SJCRH30 (cell line): Measurements from ENCODE around the gene NFIB. TPM values are rescaled to one million over a fixed set of nuclear protein-coding genes. Genes with fewer than 3 reads are reported as not detected.

Source experiments
- DNase-seq, 2 experiments: peaks; one replicate each; pipeline ENCODE4 v3.0.0-alpha.2; 2015 to 2020
- H3K27ac ChIP-seq: fragments of 250-450 bp; sonication (Bioruptor Pico); 2 replicates; pipeline ENCODE4 v1.5.1; 2020; ENCODE audit warnings: mild to moderate bottlenecking, moderate library complexity
- H3K27me3 ChIP-seq: fragments of 250-450 bp; sonication (Bioruptor Pico); 2 replicates; pipeline ENCODE4 v1.5.1; 2020; ENCODE audit warnings: mild to moderate bottlenecking, moderate library complexity
- H3K36me3 ChIP-seq: fragments of 250-450 bp; sonication (Bioruptor Pico); 2 replicates; pipeline ENCODE4 v1.5.1; 2020; ENCODE audit warnings: mild to moderate bottlenecking, moderate library complexity
- H3K4me1 ChIP-seq: fragments of 250-450 bp; sonication (Bioruptor Pico); 2 replicates; pipeline ENCODE4 v1.5.1; 2020; ENCODE audit warnings: mild to moderate bottlenecking, moderate library complexity
- H3K4me3 ChIP-seq: fragments of 250-450 bp; sonication (Bioruptor Pico); 2 replicates; pipeline ENCODE4 v1.5.1; 2020; ENCODE audit warnings: mild to moderate bottlenecking, moderate library complexity
- H3K9me3 ChIP-seq: fragments of 250-450 bp; sonication (Bioruptor Pico); replicated peaks from 2 replicates; pipeline ENCODE4 v1.5.1; 2020; ENCODE audit warnings: mild to moderate bottlenecking, moderate library complexity
- total RNA-seq: library from RNA; depleted of rRNA; stranded (reverse); fragments of >200 nt; shearing (Covaris generic); gene quantifications from 2 replicates; pipeline ENCODE4 v1.2.3, GENCODE V29; 2014

NFIB gene
- total RNA-seq, 1 experiment from 2014 or later, result 48.1 TPM

GRCh38 chr9:14107495-14107894 lies 206.4 kb downstream of the NFIB start:
- no peak overlapping the region for H3K27ac ChIP-seq
- no peaks in the 10 kb centered on the region for H3K27me3 ChIP-seq
- H3K9me3 ChIP-seq, result no peaks in the 10 kb centered on the region
- peaks cover 21% of the 10 kb centered on the region for H3K36me3 ChIP-seq
- peaks cover 10% of the 10 kb centered on the region for H3K4me1 ChIP-seq
- no peak overlapping the region for H3K4me3 ChIP-seq
- DNase-seq, result no peak

- no peaks in the 10 kb centered on the region for H3K27me3 ChIP-seq
- no peaks in the 10 kb centered on the region for H3K9me3 ChIP-seq
- H3K4me3 ChIP-seq, result no peak overlapping the region
- H3K27ac ChIP-seq, result no peak overlapping the region
- H3K36me3 ChIP-seq, result peaks cover 16% of the 10 kb centered on the region
- H3K4me1 ChIP-seq, result peaks cover 10% of the 10 kb centered on the region
- no peak for DNase-seq
Measured at GRCh38 chr9:14106699-14107098, 207.2 kb downstream of the NFIB start.

- Histone ChIP-seq H3K9me3 (no peaks in the 10 kb centered on the region), H3K4me3 (no peak overlapping the region), H3K27ac (no peak overlapping the region), H3K27me3 (no peaks in the 10 kb centered on the region), H3K36me3 (peaks cover 5% of the 10 kb centered on the region), H3K4me1 (peaks cover 10% of the 10 kb centered on the region)
- DNase-seq, result no peak
Measured at GRCh38 chr9:14104496-14104895, 209.4 kb downstream of the NFIB start.

- peak overlapping the region; percentile 4; the same call in 1 of the 2 replicates for H3K27ac ChIP-seq
Measured at GRCh38 chr9:14103115-14103514, 210.8 kb downstream of the NFIB start.

DNA sequence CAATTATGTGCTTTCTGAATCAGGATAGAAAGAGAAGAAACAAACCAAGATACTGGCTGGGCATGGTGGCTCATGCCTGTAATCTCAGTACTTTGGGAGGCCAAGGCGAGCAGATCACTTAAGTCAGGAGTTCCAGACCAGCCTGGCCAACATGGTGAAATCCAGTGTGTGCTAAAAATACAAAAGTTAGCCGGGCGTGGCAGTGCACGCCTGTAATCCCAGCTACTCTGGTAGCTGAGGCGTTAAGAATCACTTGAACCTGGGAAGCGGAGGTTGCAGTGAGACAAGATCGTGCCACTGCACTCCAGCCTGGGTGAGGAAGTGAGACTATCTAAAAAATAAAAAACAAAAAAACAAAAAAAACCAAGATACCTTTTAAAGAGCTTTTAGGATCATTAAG lies 214.2 kb downstream of the NFIB start:
- H3K4me1 ChIP-seq, result peaks cover 40% of the 10 kb centered on the region
- H3K4me3 ChIP-seq, result no peak overlapping the region
- no peak overlapping the region for H3K27ac ChIP-seq
- H3K27me3 ChIP-seq, result no peaks in the 10 kb centered on the region
- H3K9me3 ChIP-seq, result no peaks in the 10 kb centered on the region
- H3K36me3 ChIP-seq, result no peaks in the 10 kb centered on the region
- no peak for DNase-seq

More at GRCh38 chr9:14103115-14103514, 210.8 kb downstream of the NFIB start:
- H3K36me3 ChIP-seq, result no peaks in the 10 kb centered on the region
- H3K27me3 ChIP-seq, result no peaks in the 10 kb centered on the region
- DNase-seq, result peak in 1 of 2 experiments; percentile 52
- H3K4me3 ChIP-seq, result no peak overlapping the region
- H3K9me3 ChIP-seq, result no peaks in the 10 kb centered on the region
- peaks cover 20% of the 10 kb centered on the region for H3K4me1 ChIP-seq

- Histone ChIP-seq H3K36me3 (no peaks in the 10 kb centered on the region), H3K4me1 (peaks cover 47% of the 10 kb centered on the region), H3K9me3 (no peaks in the 10 kb centered on the region), H3K27ac (peak overlapping the region; percentile 99; the same call in 1 of the 2 replicates), H3K4me3 (no peak overlapping the region), H3K27me3 (no peaks in the 10 kb centered on the region)
- peak in 1 of 2 experiments; percentile 40 for DNase-seq
Measured at GRCh38 chr9:14098486-14099180, 215.3 kb downstream of the NFIB start.

GRCh38 chr9:14097666-14098415 lies 216.1 kb downstream of the NFIB start:
- Histone ChIP-seq H3K4me3 (no peak overlapping the region), H3K27me3 (no peaks in the 10 kb centered on the region), H3K27ac (peak overlapping the region; percentile 99), H3K4me1 (peaks cover 40% of the 10 kb centered on the region), H3K36me3 (no peaks in the 10 kb centered on the region), H3K9me3 (no peaks in the 10 kb centered on the region)
- DNase-seq, result peak in 1 of 2 experiments; percentile 27

DNA sequence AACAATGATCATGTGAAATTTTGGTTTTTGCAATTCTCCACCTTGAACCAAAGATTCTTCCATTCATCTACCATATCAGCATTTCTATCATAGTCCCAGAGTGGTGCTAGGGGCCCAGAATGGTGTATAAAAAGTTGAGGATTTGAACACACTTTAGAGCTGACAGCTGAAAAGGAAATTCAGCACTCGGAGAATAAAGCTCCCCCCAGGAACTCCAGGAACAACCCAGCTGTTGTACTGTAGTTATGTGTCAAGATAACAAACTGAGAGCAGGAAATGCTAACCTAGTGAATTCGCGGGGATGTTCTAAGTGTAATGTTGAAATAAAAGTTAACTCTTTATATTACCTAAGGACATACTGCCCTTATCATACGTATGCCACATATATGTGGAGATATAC lies 216.7 kb downstream of the NFIB start:
- Histone ChIP-seq H3K4me3 (peak overlapping the region; percentile 26; the same call in 1 of the 2 replicates), H3K9me3 (no peaks in the 10 kb centered on the region), H3K27ac (peak overlapping the region; percentile 99), H3K4me1 (peaks cover 37% of the 10 kb centered on the region), H3K36me3 (no peaks in the 10 kb centered on the region), H3K27me3 (no peaks in the 10 kb centered on the region)
- peak; percentile 82 to 92 for DNase-seq

GRCh38 chr9:14096258-14096922 lies 217.6 kb downstream of the NFIB start:
- H3K4me3 ChIP-seq, result peak overlapping the region; percentile 26
- peak overlapping the region; percentile 99 for H3K27ac ChIP-seq
- H3K27me3 ChIP-seq, result no peaks in the 10 kb centered on the region
- no peaks in the 10 kb centered on the region for H3K9me3 ChIP-seq
- no peaks in the 10 kb centered on the region for H3K36me3 ChIP-seq
- DNase-seq, result peak; percentile 88 to 95
- H3K4me1 ChIP-seq, result peaks cover 37% of the 10 kb centered on the region

DNA sequence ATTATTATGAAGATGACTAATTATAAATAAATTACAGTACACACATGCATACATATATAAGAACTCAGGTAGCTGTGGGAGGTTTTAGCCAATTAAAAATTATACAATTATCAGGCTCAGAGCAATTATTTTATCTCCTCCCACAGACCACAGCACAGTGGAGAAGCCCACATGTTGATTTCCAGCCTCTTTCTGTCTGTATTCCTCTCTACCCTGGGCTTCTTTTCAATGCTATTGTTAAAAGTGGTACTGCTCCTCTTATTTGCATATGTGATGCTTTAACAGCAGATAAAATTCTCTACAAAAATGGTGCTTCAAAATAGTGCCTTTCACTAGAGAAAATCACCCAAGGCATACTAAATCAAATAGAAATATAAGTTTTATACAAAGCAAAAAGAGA lies 218.7 kb downstream of the NFIB start:
- Histone ChIP-seq H3K4me3 (peak overlapping the region; percentile 26), H3K27ac (peak overlapping the region; percentile 99), H3K9me3 (no peaks in the 10 kb centered on the region), H3K4me1 (peaks cover 42% of the 10 kb centered on the region), H3K36me3 (no peaks in the 10 kb centered on the region), H3K27me3 (no peaks in the 10 kb centered on the region)
- DNase-seq, result peak in 1 of 2 experiments; percentile 37

- H3K9me3 ChIP-seq, result no peaks in the 10 kb centered on the region
- H3K27ac ChIP-seq, result peak overlapping the region; percentile 99
- no peak overlapping the region for H3K4me3 ChIP-seq
- H3K27me3 ChIP-seq, result no peaks in the 10 kb centered on the region
- H3K36me3 ChIP-seq, result no peaks in the 10 kb centered on the region
- H3K4me1 ChIP-seq, result peaks cover 50% of the 10 kb centered on the region
- DNase-seq, result no peak
Measured at GRCh38 chr9:14094491-14094890, 219.4 kb downstream of the NFIB start.

- DNase-seq, result no peak
- no peak overlapping the region for H3K4me3 ChIP-seq
- peaks cover 4% of the 10 kb centered on the region for H3K36me3 ChIP-seq
- no peaks in the 10 kb centered on the region for H3K9me3 ChIP-seq
- H3K4me1 ChIP-seq, result peaks cover 44% of the 10 kb centered on the region
- H3K27me3 ChIP-seq, result no peaks in the 10 kb centered on the region
- H3K27ac ChIP-seq, result no peak overlapping the region
Measured at GRCh38 chr9:14092344-14092743, 221.6 kb downstream of the NFIB start.

- Histone ChIP-seq H3K4me3 (no peak overlapping the region), H3K36me3 (peaks cover 7% of the 10 kb centered on the region), H3K4me1 (peaks cover 25% of the 10 kb centered on the region), H3K27ac (peak overlapping the region; percentile 52), H3K9me3 (no peaks in the 10 kb centered on the region), H3K27me3 (no peaks in the 10 kb centered on the region)
- DNase-seq, result peak in 1 of 2 experiments; percentile 76
Measured at GRCh38 chr9:14089051-14089803, 224.7 kb downstream of the NFIB start.

DNA sequence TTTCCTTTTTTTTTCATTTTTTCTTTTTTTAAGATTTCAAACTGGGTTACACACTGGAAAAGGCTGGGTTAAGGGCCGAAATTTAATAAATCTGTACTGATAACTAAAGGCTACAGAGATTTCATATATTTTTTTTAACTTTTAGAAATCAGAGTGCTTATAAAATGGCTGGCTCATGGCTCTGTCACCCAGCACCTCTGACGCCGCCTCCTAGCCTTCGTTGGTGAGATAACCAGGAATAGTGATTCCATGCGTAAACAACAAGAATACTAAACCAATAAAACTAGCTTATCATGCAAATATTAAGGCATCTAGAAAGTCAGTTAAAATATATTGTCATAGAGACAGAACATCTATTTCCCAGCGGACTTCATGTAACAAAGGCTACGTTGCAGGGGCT lies 226.4 kb downstream of the NFIB start:
- Histone ChIP-seq H3K27ac (no peak overlapping the region), H3K4me1 (peaks cover 25% of the 10 kb centered on the region), H3K36me3 (peaks cover 9% of the 10 kb centered on the region), H3K4me3 (no peak overlapping the region), H3K27me3 (no peaks in the 10 kb centered on the region), H3K9me3 (no peaks in the 10 kb centered on the region)
- DNase-seq, result no peak
